GM18498 (cell line): Measurements from ENCODE around the gene NTN5.
A peak's percentile ranks its signal among the peaks of the same experiment; 100 is the strongest.
"Not testable (repeated sequence)": the region's sequence is repeated elsewhere in the genome, so short reads cannot be mapped to it uniquely, and the experiment has no call there.

ENCODE experiments used
- ATAC-seq: cut with Tn5 transposase; IDR thresholded peaks from one replicate; pipeline ENCODE4 v1.9.1; 2021; ENCODE audit warnings: mild to moderate bottlenecking, moderate library complexity; ENCODE audit not compliant: unreplicated experiment

Gene NTN5

GRCh38 chr19:48632692-48633147 is 40.1 kb downstream of the NTN5 start:
- ATAC-seq = no peak

GRCh38 chr19:48632286-48632685 is 40.5 kb downstream of the NTN5 start:
- not testable (repeated sequence) for ATAC-seq

DNA sequence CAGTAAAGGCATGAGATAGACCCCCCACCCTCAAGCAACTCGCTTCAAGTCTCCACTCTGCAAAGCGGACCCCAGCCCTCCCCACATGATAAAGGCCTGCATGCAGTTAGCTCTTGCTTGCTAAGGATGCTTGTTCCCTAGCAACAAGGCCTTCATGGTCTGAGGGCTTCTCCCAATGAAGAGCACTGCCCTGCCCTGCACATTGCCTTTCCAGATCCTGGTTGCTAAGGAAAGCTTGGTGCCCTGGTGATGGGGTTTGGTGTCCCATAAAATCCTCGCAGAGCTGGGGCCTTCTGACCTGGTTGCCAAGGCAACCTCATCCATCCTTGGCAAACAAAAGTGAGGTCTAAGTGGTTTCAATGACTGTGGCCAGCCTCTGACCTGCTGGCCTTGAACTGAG is 41.6 kb downstream of the NTN5 start:
- no peak for ATAC-seq

DNA sequence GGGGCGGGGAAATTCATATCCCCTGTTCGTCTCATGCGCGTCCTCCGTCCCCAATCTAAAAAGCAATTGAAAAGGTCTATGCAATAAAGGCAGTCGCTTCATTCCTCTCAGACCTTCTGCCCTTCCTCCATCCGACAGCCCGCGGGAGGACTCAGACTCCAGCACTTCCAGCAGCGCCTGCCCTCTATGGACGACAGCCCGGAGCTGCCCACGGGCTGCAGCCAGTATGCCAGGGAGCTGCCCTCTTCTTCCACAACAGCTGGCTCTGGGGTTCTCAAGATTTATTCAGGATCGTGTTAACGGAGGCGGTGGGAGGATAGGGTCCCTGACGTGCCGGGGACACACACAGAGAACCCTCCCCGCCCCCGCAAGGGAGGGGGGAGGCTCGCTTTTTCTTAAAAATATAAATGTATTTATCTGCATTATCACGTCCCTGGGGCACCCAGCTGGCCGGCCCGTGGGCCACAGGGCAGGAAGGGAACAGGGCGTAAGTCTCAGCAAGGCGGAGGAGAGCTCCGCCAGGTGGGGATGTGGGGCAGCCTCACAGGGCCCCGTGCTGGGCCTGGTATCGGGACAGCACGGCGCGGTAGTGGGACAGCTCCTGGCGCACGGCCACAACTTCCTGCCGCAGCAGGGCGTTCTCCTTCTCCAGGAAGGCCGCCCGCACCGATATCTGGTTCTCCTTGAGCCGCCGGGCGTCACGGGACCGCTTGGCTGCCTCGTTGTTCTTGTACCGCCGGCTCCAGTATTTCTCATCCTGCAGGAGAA is 42.3 kb downstream of the NTN5 start:
- ATAC-seq = no peak

DNA sequence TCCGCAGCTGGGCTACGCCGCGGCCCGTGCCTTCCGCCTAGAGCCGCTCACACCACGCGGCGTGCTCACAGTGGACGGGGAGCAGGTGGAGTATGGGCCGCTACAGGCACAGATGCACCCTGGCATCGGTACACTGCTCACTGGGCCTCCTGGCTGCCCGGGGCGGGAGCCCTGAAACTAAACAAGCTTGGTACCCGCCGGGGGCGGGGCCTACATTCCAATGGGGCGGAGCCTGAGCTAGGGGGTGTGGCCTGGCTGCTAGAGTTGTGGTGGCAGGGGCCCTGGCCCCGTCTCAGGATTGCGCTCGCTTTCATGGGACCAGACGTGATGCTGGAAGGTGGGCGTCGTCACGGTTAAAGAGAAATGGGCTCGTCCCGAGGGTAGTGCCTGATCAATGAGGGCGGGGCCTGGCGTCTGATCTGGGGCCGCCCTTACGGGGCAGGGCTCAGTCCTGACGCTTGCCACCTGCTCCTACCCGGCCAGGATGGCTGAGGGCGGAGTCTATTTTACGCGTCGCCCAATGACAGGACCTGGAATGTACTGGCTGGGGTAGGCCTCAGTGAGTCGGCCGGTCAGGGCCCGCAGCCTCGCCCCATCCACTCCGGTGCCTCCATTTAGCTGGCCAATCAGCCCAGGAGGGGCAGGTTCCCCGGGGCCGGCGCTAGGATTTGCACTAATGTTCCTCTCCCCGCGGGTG is 43.1 kb downstream of the NTN5 start:
- ATAC-seq = no peak

DNA sequence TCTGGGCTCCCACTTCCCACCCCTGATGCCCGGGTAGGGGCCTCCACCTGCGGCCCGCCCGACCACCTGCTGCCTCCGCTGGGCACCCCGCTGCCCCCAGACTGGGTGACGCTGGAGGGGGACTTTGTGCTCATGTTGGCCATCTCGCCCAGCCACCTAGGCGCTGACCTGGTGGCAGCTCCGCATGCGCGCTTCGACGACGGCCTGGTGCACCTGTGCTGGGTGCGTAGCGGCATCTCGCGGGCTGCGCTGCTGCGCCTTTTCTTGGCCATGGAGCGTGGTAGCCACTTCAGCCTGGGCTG is 43.6 kb downstream of the NTN5 start:
- ATAC-seq = no peak

GRCh38 chr19:48628486-48629296 is 44.1 kb downstream of the NTN5 start:
- no peak for ATAC-seq

DNA sequence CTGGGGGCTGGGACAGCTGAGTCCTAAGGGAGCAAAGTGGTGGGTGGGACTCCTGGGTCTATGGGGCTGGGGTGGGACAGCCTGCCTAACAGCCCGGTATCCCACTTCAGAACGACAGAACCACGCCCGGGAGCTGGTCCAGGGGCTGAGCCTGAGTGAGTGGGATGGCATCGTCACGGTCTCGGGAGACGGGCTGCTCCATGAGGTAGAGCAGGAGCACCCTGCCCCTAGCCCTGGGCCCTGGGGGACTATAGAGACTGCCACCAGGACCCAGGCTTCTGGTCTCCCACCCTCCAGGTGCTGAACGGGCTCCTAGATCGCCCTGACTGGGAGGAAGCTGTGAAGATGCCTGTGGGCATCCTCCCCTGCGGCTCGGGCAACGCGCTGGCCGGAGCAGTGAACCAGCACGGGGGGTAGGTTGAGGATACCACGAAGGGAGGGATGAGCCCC is 44.9 kb downstream of the NTN5 start:
- ATAC-seq = no peak

DNA sequence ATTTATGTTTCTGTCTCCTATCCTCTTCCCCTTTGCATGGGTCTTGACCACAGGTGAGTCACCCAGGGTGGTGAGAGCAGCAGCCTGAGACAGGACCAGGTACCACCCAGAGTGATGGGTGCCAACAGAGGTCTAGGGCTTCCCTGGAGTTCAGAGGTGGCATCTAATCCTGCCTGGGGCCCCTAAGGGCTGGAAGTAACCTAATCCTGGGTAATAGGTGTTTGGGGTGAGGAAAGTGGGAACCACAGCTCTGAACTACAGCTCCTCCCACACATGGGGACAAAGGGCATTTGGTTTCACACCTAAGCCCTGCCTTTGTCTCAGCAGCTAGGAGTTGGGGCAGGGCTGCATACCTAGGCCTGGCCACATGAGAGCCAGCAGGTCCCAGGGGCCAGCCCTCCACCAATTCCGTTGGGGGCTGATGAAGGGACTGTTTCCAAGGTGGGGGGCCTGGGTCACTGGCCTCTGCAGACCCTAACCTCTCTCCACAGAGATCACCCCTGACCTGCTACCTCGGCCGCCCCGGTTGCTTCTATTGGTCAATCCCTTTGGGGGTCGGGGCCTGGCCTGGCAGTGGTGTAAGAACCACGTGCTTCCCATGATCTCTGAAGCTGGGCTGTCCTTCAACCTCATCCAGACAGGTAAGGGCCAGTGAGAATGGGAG is 45.5 kb downstream of the NTN5 start:
- no peak for ATAC-seq

DNA sequence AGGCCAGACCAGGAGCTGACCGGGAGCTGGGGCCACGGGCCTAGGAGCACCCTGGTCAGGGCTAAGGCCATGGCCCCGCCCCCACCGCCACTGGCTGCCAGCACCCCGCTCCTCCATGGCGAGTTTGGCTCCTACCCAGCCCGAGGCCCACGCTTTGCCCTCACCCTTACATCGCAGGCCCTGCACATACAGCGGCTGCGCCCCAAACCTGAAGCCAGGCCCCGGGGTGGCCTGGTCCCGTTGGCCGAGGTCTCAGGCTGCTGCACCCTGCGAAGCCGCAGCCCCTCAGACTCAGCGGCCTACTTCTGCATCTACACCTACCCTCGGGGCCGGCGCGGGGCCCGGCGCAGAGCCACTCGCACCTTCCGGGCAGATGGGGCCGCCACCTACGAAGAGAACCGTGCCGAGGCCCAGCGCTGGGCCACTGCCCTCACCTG is 46.9 kb downstream of the NTN5 start:
- no peak for ATAC-seq

DNA sequence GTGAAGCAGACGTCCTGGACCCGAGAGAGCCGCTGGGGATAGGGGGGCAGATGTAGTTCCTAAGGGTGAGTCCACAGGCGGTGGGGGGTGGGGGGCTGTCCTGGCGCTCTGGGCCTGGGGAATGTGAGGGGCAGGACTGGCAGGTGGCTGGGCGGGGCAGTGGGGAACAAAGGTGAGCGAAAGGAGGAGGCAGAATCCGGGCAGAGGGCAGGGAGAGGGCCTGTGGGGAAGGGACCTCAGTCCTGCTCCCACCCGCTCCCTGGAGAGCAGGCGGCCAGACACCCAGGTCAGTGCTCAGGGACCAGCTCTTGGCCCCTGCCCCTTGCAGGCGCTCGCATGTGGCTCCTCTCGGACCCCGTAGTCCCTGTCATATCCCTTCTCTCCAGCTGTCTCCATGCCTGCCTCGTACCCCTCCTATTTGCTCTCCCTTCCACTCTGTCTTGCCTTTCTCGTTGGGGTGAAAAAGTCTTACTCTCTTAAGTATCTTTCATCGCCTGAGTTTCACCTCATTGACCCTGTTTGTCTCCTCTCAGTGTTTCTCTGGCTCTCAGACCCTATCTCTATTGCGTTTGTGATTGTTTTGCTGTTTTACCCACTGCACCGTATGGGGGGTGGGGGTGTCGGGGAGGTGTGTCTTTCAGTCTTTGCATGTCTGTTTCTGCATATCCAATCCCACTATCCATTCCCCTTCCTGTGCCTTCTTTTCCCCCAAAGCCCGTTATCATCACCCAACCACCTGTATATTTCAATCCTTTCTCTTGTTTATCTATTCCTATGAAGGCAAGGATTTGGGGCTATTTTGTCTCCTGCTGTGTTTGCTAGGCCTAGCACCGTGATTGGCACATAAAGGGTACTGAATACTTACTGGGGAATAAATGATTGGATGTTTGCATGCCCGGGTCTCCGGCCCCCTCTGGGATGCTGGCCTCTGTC is 47.8 kb downstream of the NTN5 start:
- no peak for ATAC-seq

- peak; percentile 59 for ATAC-seq
Measured at GRCh38 chr19:48624067-48624594, 48.7 kb downstream of the NTN5 start.

GRCh38 chr19:48623556-48624066 is 49.2 kb downstream of the NTN5 start:
- ATAC-seq = no peak

DNA sequence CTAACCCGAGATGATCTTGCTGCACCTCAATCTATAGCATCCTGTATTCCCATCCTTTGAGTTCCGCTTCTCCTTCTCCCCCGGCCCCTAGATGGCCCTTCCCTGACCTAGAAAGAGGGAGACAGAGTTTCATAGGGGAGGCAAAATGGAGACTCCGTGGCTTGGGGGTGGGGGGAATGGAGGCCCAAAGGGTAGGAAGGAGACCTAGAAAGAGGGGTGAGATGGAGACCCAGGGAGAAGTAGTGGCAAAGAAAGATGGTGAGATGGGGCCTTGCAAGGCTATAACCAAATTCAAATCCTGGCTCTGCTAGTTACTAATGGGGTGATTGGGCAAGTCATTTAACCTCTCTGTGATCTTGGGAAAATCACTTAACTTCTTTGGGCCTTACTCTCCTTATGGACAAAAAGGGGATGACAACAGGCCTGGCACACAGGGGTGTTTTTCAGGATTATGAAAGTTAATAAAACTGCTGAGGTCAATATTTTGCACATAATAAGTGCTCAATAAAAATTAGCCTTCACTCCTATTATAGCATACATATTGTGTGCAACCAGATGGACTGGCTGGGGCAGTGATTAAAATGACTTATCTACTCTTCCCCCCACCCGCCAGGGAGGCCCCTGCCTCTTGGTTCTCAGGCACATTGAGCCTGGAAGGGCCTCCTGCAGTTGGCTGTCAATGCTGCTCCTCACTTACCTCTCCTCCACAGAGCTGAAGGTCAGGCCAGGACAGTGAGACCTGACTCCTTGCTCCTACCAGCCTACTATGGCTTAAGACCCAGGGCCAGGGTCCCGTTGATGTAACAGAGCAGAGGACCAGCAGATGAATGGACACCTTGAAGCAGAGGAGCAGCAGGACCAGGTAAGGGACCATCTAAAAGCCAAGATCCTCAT is 52.9 kb downstream of the NTN5 start:
- no peak for ATAC-seq

DNA sequence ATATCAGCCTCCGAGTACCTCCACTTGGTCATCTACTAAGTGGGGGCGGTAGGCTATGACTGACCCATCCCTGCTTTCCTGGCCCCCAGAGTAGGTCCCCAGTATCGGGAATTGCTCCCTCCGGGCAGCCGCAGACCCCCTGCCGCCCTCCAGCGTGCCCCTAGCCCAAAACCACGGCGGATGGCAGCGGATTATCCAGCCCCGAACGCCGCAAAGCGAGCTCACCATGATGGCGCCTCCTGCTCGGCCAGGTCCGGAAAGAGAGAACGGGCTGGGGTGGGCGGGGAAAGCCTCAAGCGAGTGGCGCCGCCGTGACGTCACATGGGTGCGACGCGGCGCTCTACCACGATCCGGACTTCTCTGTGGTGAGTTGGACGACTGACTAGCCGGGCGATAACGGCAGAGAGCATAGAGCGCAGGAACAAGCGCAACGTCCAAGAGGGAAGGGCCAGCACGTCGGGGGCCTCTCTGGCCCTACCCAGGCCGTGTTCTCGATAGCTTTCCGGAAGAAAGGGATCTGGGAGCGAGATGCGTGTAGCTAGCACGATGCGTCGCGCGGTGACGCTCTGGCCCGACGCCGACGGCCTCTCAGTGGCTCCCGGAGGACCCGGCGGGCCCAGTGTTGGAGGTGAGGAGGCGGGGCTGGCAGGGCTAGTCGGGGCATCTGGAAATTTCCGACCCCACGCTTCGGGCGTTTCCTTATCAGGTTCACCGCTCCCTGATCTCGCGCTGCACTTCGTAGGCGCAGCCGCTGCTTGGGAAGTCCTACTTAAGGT is 53.7 kb downstream of the NTN5 start, which contains the start of the genes RPL18 and SPHK2:
Gene RPL18, minus strand, starts transcription at position 263 of the 776 bp plus-strand sequence. Its CDS starts 35 bp downstream, at position 228.
Gene SPHK2, plus strand, starts transcription at position 591 of the 776 bp plus-strand sequence. CDS start 1,009 bp downstream, outside the sequence.
- peak; percentile 82 for ATAC-seq

DNA sequence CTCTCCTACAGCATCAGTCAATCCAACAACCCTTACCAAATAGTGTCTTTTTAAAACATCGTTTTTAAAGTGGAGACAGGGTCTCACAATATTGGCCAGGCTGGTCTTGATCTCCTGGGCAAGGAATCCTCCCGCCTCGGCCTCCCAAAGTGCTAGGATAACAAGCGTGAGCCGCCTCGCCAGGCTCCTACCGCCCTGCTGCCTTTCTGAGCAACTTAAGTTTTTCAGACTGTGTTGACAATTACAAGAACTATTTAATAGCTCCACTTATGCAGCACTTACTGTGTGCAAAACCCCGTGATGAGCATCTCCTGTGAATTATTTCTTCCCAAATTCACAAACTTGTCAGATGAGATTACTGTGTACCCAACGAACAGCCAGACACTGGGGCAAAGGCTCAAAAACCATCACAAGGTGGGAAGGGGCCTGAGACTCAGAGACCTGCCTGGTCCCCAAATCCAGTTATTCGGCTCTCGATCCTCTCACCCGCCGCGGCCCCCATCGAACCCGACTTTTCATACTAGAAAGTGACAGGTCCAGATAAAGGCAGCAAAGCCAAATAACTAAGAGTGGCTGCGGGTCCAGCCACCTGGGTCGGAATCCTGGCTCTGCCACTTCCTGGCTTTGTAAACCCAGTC is 54.4 kb downstream of the NTN5 start:
- ATAC-seq = no peak
